ENCODE measurements around the gene TERB1. TPM values are rescaled to one million over a fixed set of nuclear protein-coding genes. Genes with fewer than 3 reads are reported as not detected.

TERB1 gene
- total RNA-seq, 4 donors from 2014 or later, result not detected

GRCh38 chr16:66847533-66848067 lies 46.2 kb upstream of the TERB1 start:
- H3K4me3 ChIP-seq, result no peak overlapping the region
- intact Hi-C loops (cut with DNase I), result no loop called here
- peaks cover 12 to 17% (median 13%) of the 10 kb centered on the region in 3 donors for H3K4me1 ChIP-seq
- peaks cover 12 to 62% (median 13%) of the 10 kb centered on the region in 4 donors for H3K27me3 ChIP-seq
- 73 to 88% methylated on average over 6 of the region's 6 CpGs for WGBS, 2 donors
- no peaks in the 10 kb centered on the region for H3K9me3 ChIP-seq
- no peak for DNase-seq
- TF ChIP-seq CTCF (IDR thresholded peaks at IDR 0.05) (no peak), POLR2A (IDR thresholded peaks at IDR 0.05) (no peak)
- no peaks in the 10 kb centered on the region for H3K36me3 ChIP-seq
- H3K27ac ChIP-seq, result no peak overlapping the region

- H3K27ac ChIP-seq, result no peak overlapping the region
- peaks cover 12 to 62% (median 13%) of the 10 kb centered on the region in 4 donors for H3K27me3 ChIP-seq
- WGBS, 2 donors, result 100% methylated on average over 1 to 4 of the region's 6 CpGs
- no peak for DNase-seq
- no peaks in the 10 kb centered on the region for H3K9me3 ChIP-seq
- no peak overlapping the region for H3K4me3 ChIP-seq
- no peaks in the 10 kb centered on the region for H3K36me3 ChIP-seq
- H3K4me1 ChIP-seq, result peaks cover 12 to 17% (median 13%) of the 10 kb centered on the region in 3 donors
- no peak for TF ChIP-seq CTCF (IDR thresholded peaks at IDR 0.05)
- TF ChIP-seq POLR2A (IDR thresholded peaks at IDR 0.05), result no peak
- intact Hi-C loops (cut with DNase I), result no loop called here
These were observed 45.4 kb upstream of the TERB1 start for GRCh38 chr16:66846831-66847230.

- peaks cover 12 to 62% (median 13%) of the 10 kb centered on the region in 4 donors for H3K27me3 ChIP-seq
- DNase-seq, result no peak
- H3K4me1 ChIP-seq, result peaks cover 12 to 17% (median 13%) of the 10 kb centered on the region in 3 donors
- no peak overlapping the region for H3K27ac ChIP-seq
- WGBS, 2 donors, result 89 to 100% methylated on average over 1 of the region's 1 CpG
- intact Hi-C loops (cut with DNase I), result no loop called here
- H3K4me3 ChIP-seq, result no peak overlapping the region
- no peaks in the 10 kb centered on the region for H3K36me3 ChIP-seq
- TF ChIP-seq POLR2A (IDR thresholded peaks at IDR 0.05) (no peak), CTCF (IDR thresholded peaks at IDR 0.05) (no peak)
- H3K9me3 ChIP-seq, result no peaks in the 10 kb centered on the region
These were observed 44.9 kb upstream of the TERB1 start for GRCh38 chr16:66846266-66846665.

GRCh38 chr16:66845791-66846221 lies 44.4 kb upstream of the TERB1 start:
- WGBS, 2 donors, result 0 to 55% methylated on average over 1 to 4 of the region's 9 CpGs
- peaks cover 12 to 17% (median 13%) of the 10 kb centered on the region in 3 donors for H3K4me1 ChIP-seq
- no peak for DNase-seq

GRCh38 chr16:66845080-66845410 lies 43.7 kb upstream of the TERB1 start:
- DNase-seq, result no peak
- H3K27me3 ChIP-seq, result peaks cover 12 to 62% (median 13%) of the 10 kb centered on the region in 4 donors
- intact Hi-C loops (cut with DNase I), result no loop called here

More at GRCh38 chr16:66845791-66846221, 44.4 kb upstream of the TERB1 start:
- intact Hi-C loops (cut with DNase I), result no loop called here
- Histone ChIP-seq H3K36me3 (no peaks in the 10 kb centered on the region), H3K4me3 (no peak overlapping the region), H3K9me3 (no peaks in the 10 kb centered on the region), H3K27ac (no peak overlapping the region), H3K27me3 (peaks cover 12 to 62% (median 13%) of the 10 kb centered on the region in 4 donors)
- no peak for TF ChIP-seq CTCF (IDR thresholded peaks at IDR 0.05)
- no peak for TF ChIP-seq POLR2A (IDR thresholded peaks at IDR 0.05)

More at GRCh38 chr16:66845080-66845410, 43.7 kb upstream of the TERB1 start:
- Histone ChIP-seq H3K27ac (no peak overlapping the region), H3K36me3 (no peaks in the 10 kb centered on the region), H3K9me3 (no peaks in the 10 kb centered on the region), H3K4me1 (peaks cover 12 to 17% (median 13%) of the 10 kb centered on the region in 3 donors), H3K4me3 (peak overlapping the region; percentile 19 to 66 (median 38))
- 13 to 29% methylated on average over 1 to 6 of the region's 10 CpGs for WGBS, 2 donors
- no peak for TF ChIP-seq POLR2A (IDR thresholded peaks at IDR 0.05)
- TF ChIP-seq CTCF (IDR thresholded peaks at IDR 0.05), result no peak
